Calu3 (cell line): ENCODE measurements around the gene TJP3. TPM values are rescaled to one million over a fixed set of nuclear protein-coding genes. Genes with fewer than 3 reads are reported as not detected.

Experiments used
- BruUV-seq: library from RNA; stranded (reverse); fragments of 400-500 nt; replicated peaks from 2 replicates; lab custom pipeline; 2021; lab: Mats Ljungman, UMichigan
- CTCF ChIA-PET: fragments of 300-600 bp; sonication (Branson Sonifier 250); formaldehyde crosslinking; loops from one replicate; lab custom pipeline; 2022; ENCODE audit warnings: antibody characterized with exemption; lab: Charles Lee
- DNase-seq: peaks from one replicate; pipeline ENCODE4 v3.0.0; 2022
- H3K27ac Mint-ChIP-seq: one replicate; pipeline ENCODE4 v1.8.0; 2022; ENCODE audit warnings: mixed read lengths; ENCODE audit not compliant: unreplicated experiment
- H3K27me3 Mint-ChIP-seq: one replicate; pipeline ENCODE4 v1.8.0; 2022; ENCODE audit warnings: mixed read lengths; ENCODE audit not compliant: unreplicated experiment
- H3K36me3 Mint-ChIP-seq: one replicate; pipeline ENCODE4 v1.8.0; 2022; ENCODE audit warnings: mild to moderate bottlenecking, moderate library complexity, mixed read lengths; ENCODE audit not compliant: insufficient read depth, unreplicated experiment
- H3K4me1 Mint-ChIP-seq: one replicate; pipeline ENCODE4 v1.8.0; 2022; ENCODE audit warnings: mild to moderate bottlenecking, low read depth, mixed read lengths; ENCODE audit not compliant: unreplicated experiment
- H3K4me3 Mint-ChIP-seq: one replicate; pipeline ENCODE4 v1.8.0; 2022; ENCODE audit warnings: mild to moderate bottlenecking, low read depth, moderate library complexity, mixed read lengths; ENCODE audit not compliant: unreplicated experiment
- H3K9me3 Mint-ChIP-seq: one replicate; pipeline ENCODE4 v1.8.0; 2022; ENCODE audit warnings: low read depth, mixed read lengths; ENCODE audit not compliant: unreplicated experiment
- CTCF ChIP-seq: fragments of 200-600 bp; IDR thresholded peaks from one replicate; pipeline ENCODE4 v1.8.0; 2022; ENCODE audit warnings: antibody characterized with exemption; ENCODE audit not compliant: unreplicated experiment
- intact Hi-C: fragments of 100-400 bp; cut with micrococcal nuclease; formaldehyde crosslinking; loops from one replicate; pipeline ENCODE4 v1.10.0; 2022; ENCODE audit not compliant: unreplicated experiment
- total RNA-seq: library from RNA; stranded (reverse); gene quantifications from 2 replicates; pipeline ENCODE4 v1.2.3, GENCODE V29; 2022

Gene TJP3
- total RNA-seq, 1 experiment from 2014 or later = 84.8 TPM

- Mint-ChIP-seq H3K27me3 (no peaks in the 10 kb centered on the region), H3K27ac (no peak overlapping the region), H3K4me1 (no peaks in the 10 kb centered on the region), H3K36me3 (peaks cover 4% of the 10 kb centered on the region), H3K9me3 (no peaks in the 10 kb centered on the region), H3K4me3 (no peak overlapping the region)
- TF ChIP-seq CTCF = no peak
- CTCF ChIA-PET = no interaction called here
- no peak for DNase-seq
- no TSS peak for BruUV-seq
- intact Hi-C loops = no loop called here
These were observed 20.1 kb upstream of the TJP3 start for GRCh38 chr19:3687774-3688706.

DNA sequence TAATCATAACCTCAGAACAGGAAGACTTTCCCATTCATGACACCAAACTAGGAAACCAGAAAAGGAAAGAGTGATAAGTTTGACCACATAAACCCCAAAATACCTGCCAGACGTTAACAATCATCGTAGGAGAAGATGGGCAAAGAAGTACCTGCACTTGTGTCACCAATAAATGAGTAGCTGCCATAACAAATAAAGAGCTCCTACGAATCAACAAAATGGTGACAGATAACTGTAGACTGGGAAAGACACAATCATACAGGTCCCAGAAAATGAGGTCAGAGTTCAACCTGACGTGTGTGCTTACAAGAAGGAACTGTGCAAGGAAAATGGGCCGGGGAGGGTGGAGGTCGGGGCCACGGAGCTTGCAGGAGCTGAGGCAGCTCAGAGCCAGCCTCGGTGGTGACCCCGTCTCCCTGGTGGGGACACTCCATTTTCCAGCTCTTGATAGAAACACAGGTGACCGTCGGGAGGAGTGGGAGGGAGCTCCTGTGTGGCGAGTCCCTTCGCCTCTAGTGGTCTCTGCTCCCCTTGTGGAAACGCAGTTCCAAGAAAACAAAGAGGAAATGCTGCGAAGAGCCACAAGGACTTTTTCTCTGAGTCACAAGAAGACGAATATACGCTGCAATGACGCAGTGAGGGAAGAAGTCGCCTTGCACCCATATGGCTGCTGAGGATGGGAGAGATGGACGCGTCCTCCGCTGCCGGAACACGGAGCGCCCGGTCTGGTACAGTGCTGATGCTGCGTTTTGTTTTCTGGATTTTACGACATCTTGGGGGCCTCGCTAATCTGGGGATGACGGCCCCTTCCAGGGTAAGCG lies 17.4 kb upstream of the TJP3 start:
- no peaks in the 10 kb centered on the region for H3K27me3 Mint-ChIP-seq
- CTCF ChIA-PET = interaction anchor here (0.6 to 0.7 kb wide), 4 partner anchors 68 to 162 kb away, joined by 3 read pairs; no protein-coding TSS in a partner anchor
- TF ChIP-seq CTCF = no peak
- no peak overlapping the region for H3K4me3 Mint-ChIP-seq
- DNase-seq = no peak
- intact Hi-C loops = no loop called here
- no TSS peak for BruUV-seq
- peaks cover 4% of the 10 kb centered on the region for H3K36me3 Mint-ChIP-seq
- no peaks in the 10 kb centered on the region for H3K9me3 Mint-ChIP-seq
- H3K4me1 Mint-ChIP-seq = no peaks in the 10 kb centered on the region
- no peak overlapping the region for H3K27ac Mint-ChIP-seq

- CTCF ChIA-PET = no interaction called here
- DNase-seq = no peak
- Mint-ChIP-seq H3K27me3 (no peaks in the 10 kb centered on the region), H3K27ac (no peak overlapping the region), H3K9me3 (no peaks in the 10 kb centered on the region), H3K36me3 (peaks cover 4% of the 10 kb centered on the region), H3K4me3 (no peak overlapping the region), H3K4me1 (no peaks in the 10 kb centered on the region)
- intact Hi-C loops = no loop called here
- no peak for TF ChIP-seq CTCF
- BruUV-seq = no TSS peak
These were observed 16.8 kb upstream of the TJP3 start for GRCh38 chr19:3691372-3691716.

GRCh38 chr19:3691726-3692125 lies 16.5 kb upstream of the TJP3 start:
- CTCF ChIA-PET = interaction anchor here (0.6 kb wide), 1 partner anchor 40 kb away, joined by 3 read pairs; no protein-coding TSS in a partner anchor
- H3K4me1 Mint-ChIP-seq = no peaks in the 10 kb centered on the region
- no peak overlapping the region for H3K27ac Mint-ChIP-seq
- BruUV-seq = no TSS peak
- intact Hi-C loops = no loop called here
- TF ChIP-seq CTCF = no peak
- no peak overlapping the region for H3K4me3 Mint-ChIP-seq
- H3K9me3 Mint-ChIP-seq = no peaks in the 10 kb centered on the region
- no peak for DNase-seq
- H3K27me3 Mint-ChIP-seq = no peaks in the 10 kb centered on the region
- H3K36me3 Mint-ChIP-seq = peaks cover 4% of the 10 kb centered on the region
